Parathyroid adenoma (tissue), 2 donors: ENCODE data around the gene ALPL.

Source experiments
- H2AFZ ChIP-seq: fragments of 300-600 bp; sonication (generic); one replicate; pipeline ENCODE4 v1.7.0; 2017; ENCODE audit warnings: antibody characterized with exemption, mild to moderate bottlenecking
- H3K27ac ChIP-seq: fragments of 300-600 bp; sonication (generic); one replicate; pipeline ENCODE4 v1.7.0; 2017
- H3K27me3 ChIP-seq: fragments of 300-600 bp; sonication (generic); one replicate; pipeline ENCODE4 v1.7.0; 2017; ENCODE audit warnings: low read length; ENCODE audit not compliant: control insufficient read depth, insufficient read depth
- H3K36me3 ChIP-seq: fragments of 300-600 bp; sonication (generic); one replicate; pipeline ENCODE4 v1.7.0; 2017; ENCODE audit warnings: low read length; ENCODE audit not compliant: control insufficient read depth, insufficient read depth
- H3K4me1 ChIP-seq: fragments of 300-600 bp; sonication (generic); one replicate; pipeline ENCODE4 v1.7.0; 2017; ENCODE audit warnings: control low read depth
- H3K4me2 ChIP-seq: fragments of 300-600 bp; sonication (generic); one replicate; pipeline ENCODE4 v1.7.0; 2017; ENCODE audit warnings: low read length
- H3K4me3 ChIP-seq: fragments of 300-600 bp; sonication (generic); one replicate; pipeline ENCODE4 v1.7.0; 2017; ENCODE audit warnings: low read depth, low read length
- H3K79me2 ChIP-seq: fragments of 300-600 bp; sonication (generic); one replicate; pipeline ENCODE4 v1.7.0; 2017; ENCODE audit warnings: control low read depth
- H3K9ac ChIP-seq: fragments of 300-600 bp; sonication (generic); one replicate; pipeline ENCODE4 v1.7.0; 2017; ENCODE audit warnings: mild to moderate bottlenecking
- H3K9me3 ChIP-seq: fragments of 300-600 bp; sonication (generic); one replicate; pipeline ENCODE4 v1.7.0; 2017; ENCODE audit warnings: low read length; ENCODE audit not compliant: control insufficient read depth
- TF ChIP-seq, protein P1 (sequence below): fragments of 300-600 bp; sonication (generic); IDR thresholded peaks from one replicate; pipeline ENCODE4 v1.7.0; 2017; ENCODE audit warnings: antibody characterized with exemption, mild to moderate bottlenecking
- donor health status: primary hyperparathyroidism.

ALPL gene

DNA sequence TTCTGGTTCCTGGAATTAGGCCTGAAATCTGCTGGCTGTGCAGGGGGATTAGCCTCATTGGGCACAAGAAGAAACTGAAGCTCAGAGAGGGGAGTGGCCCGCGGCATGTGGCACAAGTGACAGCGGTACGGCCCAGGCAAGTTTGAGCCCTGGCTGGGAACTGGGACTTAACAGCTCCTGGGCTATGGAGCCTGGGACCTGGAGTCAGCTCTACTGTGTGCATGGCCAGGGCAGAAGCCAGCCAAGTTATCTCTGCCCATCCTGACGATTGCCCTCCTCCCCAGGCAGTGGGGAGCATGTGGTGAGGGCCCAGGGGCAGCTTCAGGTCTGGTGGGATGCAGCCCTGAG, 61.3 kb downstream of the ALPL start:
- Histone ChIP-seq H3K4me1 (no peaks in the 10 kb centered on the region), H3K4me3 (no peak overlapping the region), H3K79me2 (no peaks in the 10 kb centered on the region), H3K9me3 (no peaks in the 10 kb centered on the region), H3K4me2 (no peak overlapping the region), H3K27me3 (no peaks in the 10 kb centered on the region), H3K9ac (no peak overlapping the region), H3K27ac (no peak overlapping the region), H2AFZ (no peak overlapping the region), H3K36me3 (no peaks in the 10 kb centered on the region)
- TF ChIP-seq, protein P1, sequence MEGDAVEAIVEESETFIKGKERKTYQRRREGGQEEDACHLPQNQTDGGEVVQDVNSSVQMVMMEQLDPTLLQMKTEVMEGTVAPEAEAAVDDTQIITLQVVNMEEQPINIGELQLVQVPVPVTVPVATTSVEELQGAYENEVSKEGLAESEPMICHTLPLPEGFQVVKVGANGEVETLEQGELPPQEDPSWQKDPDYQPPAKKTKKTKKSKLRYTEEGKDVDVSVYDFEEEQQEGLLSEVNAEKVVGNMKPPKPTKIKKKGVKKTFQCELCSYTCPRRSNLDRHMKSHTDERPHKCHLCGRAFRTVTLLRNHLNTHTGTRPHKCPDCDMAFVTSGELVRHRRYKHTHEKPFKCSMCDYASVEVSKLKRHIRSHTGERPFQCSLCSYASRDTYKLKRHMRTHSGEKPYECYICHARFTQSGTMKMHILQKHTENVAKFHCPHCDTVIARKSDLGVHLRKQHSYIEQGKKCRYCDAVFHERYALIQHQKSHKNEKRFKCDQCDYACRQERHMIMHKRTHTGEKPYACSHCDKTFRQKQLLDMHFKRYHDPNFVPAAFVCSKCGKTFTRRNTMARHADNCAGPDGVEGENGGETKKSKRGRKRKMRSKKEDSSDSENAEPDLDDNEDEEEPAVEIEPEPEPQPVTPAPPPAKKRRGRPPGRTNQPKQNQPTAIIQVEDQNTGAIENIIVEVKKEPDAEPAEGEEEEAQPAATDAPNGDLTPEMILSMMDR, result no peak

DNA sequence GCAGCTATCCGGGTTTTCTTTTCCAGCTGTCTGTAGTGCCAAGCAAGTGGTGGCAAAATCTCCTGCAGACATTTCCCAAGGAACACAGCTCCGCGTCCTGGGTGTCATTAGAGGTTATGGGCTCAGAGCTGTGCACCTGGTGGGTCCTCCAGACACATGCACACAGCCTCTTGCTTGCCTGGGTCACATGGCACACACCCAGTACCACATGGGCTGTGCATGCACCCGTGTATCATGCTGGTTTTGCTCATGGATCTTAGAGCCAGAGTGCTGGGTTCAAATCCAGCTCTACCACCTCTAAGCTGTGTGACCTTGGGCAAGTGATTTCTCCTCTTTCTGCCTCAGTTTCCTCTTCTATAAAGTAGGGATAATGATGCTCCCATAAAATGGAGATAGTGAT, 61.7 kb downstream of the ALPL start:
- no peaks in the 10 kb centered on the region for H3K36me3 ChIP-seq
- no peaks in the 10 kb centered on the region for H3K4me1 ChIP-seq
- no peak overlapping the region for H3K4me3 ChIP-seq
- H3K27ac ChIP-seq, result no peak overlapping the region
- TF ChIP-seq, protein P1, result no peak
- H3K4me2 ChIP-seq, result no peak overlapping the region
- no peaks in the 10 kb centered on the region for H3K79me2 ChIP-seq
- H3K27me3 ChIP-seq, result no peaks in the 10 kb centered on the region
- no peak overlapping the region for H2AFZ ChIP-seq
- H3K9ac ChIP-seq, result no peak overlapping the region
- H3K9me3 ChIP-seq, result no peaks in the 10 kb centered on the region

DNA sequence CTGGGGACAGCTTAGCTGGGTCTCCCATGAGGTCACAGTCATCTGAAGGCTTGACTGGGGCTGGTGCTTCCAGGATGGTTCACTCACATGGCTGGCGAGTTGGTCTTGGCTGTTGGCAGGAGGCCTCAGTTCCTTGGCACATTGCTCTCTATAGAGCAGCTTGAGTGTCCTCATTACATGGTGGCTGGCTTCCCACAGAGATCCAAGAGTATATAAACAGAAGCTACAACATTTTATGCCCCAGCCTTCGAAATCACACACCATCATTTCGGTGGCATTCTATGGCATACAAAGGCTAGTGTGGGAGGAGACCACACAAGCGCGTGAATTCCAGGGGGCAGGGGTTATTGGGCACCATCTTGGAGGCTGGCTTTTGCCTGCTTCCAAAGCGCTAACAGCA, 63.0 kb downstream of the ALPL start:
- TF ChIP-seq, protein P1, result no peak
- no peaks in the 10 kb centered on the region for H3K79me2 ChIP-seq
- H3K9me3 ChIP-seq, result no peaks in the 10 kb centered on the region
- H3K27me3 ChIP-seq, result no peaks in the 10 kb centered on the region
- no peak overlapping the region for H3K4me3 ChIP-seq
- no peak overlapping the region for H2AFZ ChIP-seq
- H3K4me2 ChIP-seq, result no peak overlapping the region
- no peaks in the 10 kb centered on the region for H3K4me1 ChIP-seq
- H3K36me3 ChIP-seq, result no peaks in the 10 kb centered on the region
- H3K9ac ChIP-seq, result no peak overlapping the region
- no peak overlapping the region for H3K27ac ChIP-seq

DNA sequence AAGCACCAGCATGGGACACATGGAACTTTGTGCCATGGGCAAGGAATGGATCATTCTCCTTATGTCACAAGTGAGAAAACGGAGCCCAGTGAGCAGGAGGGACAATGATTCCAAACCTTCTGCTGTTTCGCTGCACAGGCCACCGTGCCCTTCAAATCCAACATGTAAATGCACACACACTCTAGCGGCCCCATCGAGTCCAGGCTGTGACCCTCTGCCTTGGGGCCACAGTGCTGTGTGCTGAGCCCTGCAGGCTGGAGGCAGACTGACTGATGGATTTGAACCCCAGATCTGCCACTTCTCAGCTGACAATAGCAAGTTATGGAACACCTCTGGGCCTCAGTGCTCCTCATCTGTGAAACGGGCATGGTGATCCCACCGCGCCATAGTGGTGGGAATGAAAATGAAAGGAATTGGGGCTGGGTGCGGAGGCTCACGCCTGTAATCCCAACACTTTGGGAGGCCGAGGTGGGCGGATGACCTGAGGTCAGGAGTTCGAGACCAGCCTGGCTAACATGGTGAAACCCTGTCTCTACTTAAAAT, 63.6 kb downstream of the ALPL start:
- no peaks in the 10 kb centered on the region for H3K36me3 ChIP-seq
- no peak overlapping the region for H3K9ac ChIP-seq
- no peaks in the 10 kb centered on the region for H3K79me2 ChIP-seq
- no peak overlapping the region for H3K4me2 ChIP-seq
- H3K4me3 ChIP-seq, result no peak overlapping the region
- no peaks in the 10 kb centered on the region for H3K9me3 ChIP-seq
- TF ChIP-seq, protein P1, result no peak
- H3K27ac ChIP-seq, result no peak overlapping the region
- no peaks in the 10 kb centered on the region for H3K27me3 ChIP-seq
- no peaks in the 10 kb centered on the region for H3K4me1 ChIP-seq
- H2AFZ ChIP-seq, result no peak overlapping the region

DNA sequence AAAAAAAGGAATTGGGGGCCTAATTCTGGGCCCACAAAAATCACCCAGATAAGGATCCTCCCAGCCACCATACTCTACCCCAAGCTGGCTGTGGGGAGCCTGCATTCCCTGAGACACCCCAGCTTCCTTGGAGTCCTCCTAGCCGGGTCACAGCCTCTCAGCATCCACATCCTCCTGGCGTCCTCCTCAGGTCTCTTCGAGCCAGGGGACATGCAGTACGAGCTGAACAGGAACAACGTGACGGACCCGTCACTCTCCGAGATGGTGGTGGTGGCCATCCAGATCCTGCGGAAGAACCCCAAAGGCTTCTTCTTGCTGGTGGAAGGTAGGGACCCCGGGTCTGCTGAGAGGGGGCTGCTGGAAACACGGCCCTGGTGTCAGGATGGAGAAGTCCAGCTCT, 64.3 kb downstream of the ALPL start:
- TF ChIP-seq, protein P1, result no peak

More for the DNA sequence above, 64.3 kb downstream of the ALPL start:
- H2AFZ ChIP-seq, result no peak overlapping the region
- H3K27me3 ChIP-seq, result no peaks in the 10 kb centered on the region
- no peaks in the 10 kb centered on the region for H3K9me3 ChIP-seq
- no peak overlapping the region for H3K9ac ChIP-seq
- no peaks in the 10 kb centered on the region for H3K4me1 ChIP-seq
- H3K4me3 ChIP-seq, result no peak overlapping the region
- H3K36me3 ChIP-seq, result no peaks in the 10 kb centered on the region
- H3K79me2 ChIP-seq, result no peaks in the 10 kb centered on the region
- no peak overlapping the region for H3K27ac ChIP-seq
- H3K4me2 ChIP-seq, result no peak overlapping the region
